Measurements from ENCODE around the gene IL17RA. TPM values are rescaled to one million over a fixed set of nuclear protein-coding genes. Genes with fewer than 3 reads are reported as not detected.

Gene IL17RA
- total and polyA plus RNA-seq, 2 donors (not counting 3 experiments of a cell fraction or from before 2014, with no cell fraction given) = 13.0 to 19.3 TPM

DNA sequence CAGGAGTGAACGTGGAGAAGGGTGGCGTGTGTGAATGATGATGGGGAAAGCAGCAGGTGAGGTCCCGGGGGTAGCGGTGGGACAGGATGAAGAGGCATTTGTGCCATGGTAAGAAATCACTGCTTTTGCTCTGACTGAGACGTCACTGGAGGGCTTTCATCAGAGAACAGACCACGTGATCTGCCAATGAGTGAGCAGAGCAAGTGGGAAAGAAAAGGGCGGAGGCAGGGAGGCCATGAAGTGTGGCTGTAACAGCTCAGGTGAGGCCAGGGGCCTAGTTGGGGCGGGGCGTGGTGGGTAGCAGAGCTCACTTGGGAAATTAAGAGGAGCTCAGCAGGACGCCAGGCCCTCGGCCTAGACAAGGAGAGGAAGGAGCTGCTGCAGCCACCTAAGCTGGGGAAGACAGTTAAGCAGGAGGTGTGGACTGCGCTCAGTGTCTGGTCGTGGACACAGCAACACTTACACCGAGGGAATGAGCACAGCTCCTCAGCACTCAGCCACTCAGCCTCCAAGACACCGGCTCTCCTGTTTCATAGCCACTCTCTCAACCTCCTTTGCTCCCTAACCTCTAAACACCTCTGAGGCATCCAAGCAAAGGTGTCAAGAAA, 50.5 kb downstream of the IL17RA start:
- Histone ChIP-seq H4K20me1 (replicated peaks; ENCODE audit: control insufficient read depth, extremely low read depth, insufficient read depth, low read length) (no peaks in the 10 kb centered on the region), H3K27me3 (ENCODE audit: control insufficient read depth in 2 of 2, insufficient read depth in 2 of 2, low read length in 2 of 2) (no peaks in the 10 kb centered on the region), H3K4me3 (replicated peaks in 1 of 3; ENCODE audit: insufficient read depth in 1 of 3, low read depth in 1 of 3, low read length in 3 of 3) (no peak overlapping the region), H3K9ac (replicated peaks; ENCODE audit: extremely low read depth, insufficient read depth, low read length) (no peak overlapping the region), H2AFZ (ENCODE audit: low read depth, low read length) (no peak overlapping the region), H3K9me1 (replicated peaks; ENCODE audit: control insufficient read depth, extremely low read depth, insufficient read depth, low read length) (no peaks in the 10 kb centered on the region), H3K27ac (ENCODE audit: insufficient read depth, low read depth, low read length) (no peak overlapping the region), H3K79me2 (ENCODE audit: control insufficient read depth, insufficient read depth, low read length) (no peaks in the 10 kb centered on the region), H3K36me3 (ENCODE audit: control insufficient read depth in 2 of 2, extremely low read depth in 1 of 2, insufficient read depth in 2 of 2, low read length in 2 of 2) (peaks cover 0 to 8% of the 10 kb centered on the region in 2 experiments), H3K9me3 (replicated peaks; ENCODE audit: control insufficient read depth, insufficient read depth, low read length) (no peaks in the 10 kb centered on the region), H3K4me1 (ENCODE audit: control insufficient read depth, extremely low read depth, insufficient read depth, low read length) (no peaks in the 10 kb centered on the region), H3K4me2 (ENCODE audit: insufficient read depth, low read length) (no peak overlapping the region)
- no peak for FAIRE-seq
- no TSS peak for BruUV-seq (replicated peaks)
- TF ChIP-seq, protein P1, sequence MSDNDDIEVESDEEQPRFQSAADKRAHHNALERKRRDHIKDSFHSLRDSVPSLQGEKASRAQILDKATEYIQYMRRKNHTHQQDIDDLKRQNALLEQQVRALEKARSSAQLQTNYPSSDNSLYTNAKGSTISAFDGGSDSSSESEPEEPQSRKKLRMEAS (IDR thresholded peaks at IDR 0.05; ENCODE audit: insufficient read depth, insufficient read length) = no peak
- TF ChIP-seq GATA2 (IDR thresholded peaks at IDR 0.05; ENCODE audit: insufficient read depth, insufficient read length, low read depth, low read length) = no peak
- TF ChIP-seq FOS (IDR thresholded peaks at IDR 0.05; ENCODE audit: borderline replicate concordance, insufficient read depth, low read length) = no peak
- intact Hi-C loops (cut with micrococcal nuclease) (no loop called here), dilution Hi-C loops (cut with MboI; ENCODE audit: extremely low pct_ligation_motif_present, low sequenced_read_pairs) (no loop called here)
- no peak for DNase-seq (ENCODE audit: low read depth, low spot score)
- POLR2A ChIA-PET = no interaction called here
- CTCF ChIA-PET = interaction anchor here (1.5 kb wide), 1 partner anchor 36 kb away, joined by 3 read pairs; no protein-coding TSS in a partner anchor

GRCh38 chr22:17137170-17137569, 52.4 kb downstream of the IL17RA start:
- CTCF ChIA-PET = no interaction called here
- dilution Hi-C loops (cut with MboI; ENCODE audit: extremely low pct_ligation_motif_present, low sequenced_read_pairs) = no loop called here
- POLR2A ChIA-PET = no interaction called here

More at GRCh38 chr22:17137170-17137569, 52.4 kb downstream of the IL17RA start:
- Histone ChIP-seq H3K27me3 (ENCODE audit: control insufficient read depth in 2 of 2, insufficient read depth in 2 of 2, low read length in 2 of 2) (no peaks in the 10 kb centered on the region), H3K9ac (replicated peaks; ENCODE audit: extremely low read depth, insufficient read depth, low read length) (no peak overlapping the region), H2AFZ (ENCODE audit: low read depth, low read length) (no peak overlapping the region), H3K9me3 (replicated peaks; ENCODE audit: control insufficient read depth, insufficient read depth, low read length) (no peaks in the 10 kb centered on the region), H3K79me2 (ENCODE audit: control insufficient read depth, insufficient read depth, low read length) (no peaks in the 10 kb centered on the region), H3K4me3 (replicated peaks in 1 of 3; ENCODE audit: insufficient read depth in 1 of 3, low read depth in 1 of 3, low read length in 3 of 3) (no peak overlapping the region), H3K4me1 (ENCODE audit: control insufficient read depth, extremely low read depth, insufficient read depth, low read length) (no peaks in the 10 kb centered on the region), H3K27ac (ENCODE audit: insufficient read depth, low read depth, low read length) (no peak overlapping the region), H3K4me2 (ENCODE audit: insufficient read depth, low read length) (no peak overlapping the region), H4K20me1 (replicated peaks; ENCODE audit: control insufficient read depth, extremely low read depth, insufficient read depth, low read length) (no peaks in the 10 kb centered on the region), H3K9me1 (replicated peaks; ENCODE audit: control insufficient read depth, extremely low read depth, insufficient read depth, low read length) (no peaks in the 10 kb centered on the region), H3K36me3 (ENCODE audit: control insufficient read depth in 2 of 2, extremely low read depth in 1 of 2, insufficient read depth in 2 of 2, low read length in 2 of 2) (peaks cover 0 to 14% of the 10 kb centered on the region in 2 experiments)
- TF ChIP-seq POLR2AphosphoS5 (IDR thresholded peaks at IDR 0.05; ENCODE audit: insufficient read depth, low read depth, low read length) (no peak), GATA2 (IDR thresholded peaks at IDR 0.05; ENCODE audit: insufficient read depth, insufficient read length, low read depth, low read length) (no peak), JUN (IDR thresholded peaks at IDR 0.05; ENCODE audit: borderline replicate concordance, insufficient read depth, insufficient read length, low read depth) (no peak), CTCF (IDR thresholded peaks at IDR 0.05; ENCODE audit: extremely low read depth in 1 of 2, insufficient read depth in 1 of 2, low read depth in 1 of 2, low read length in 2 of 2) (no peak), MYC (IDR thresholded peaks at IDR 0.05; ENCODE audit: low read depth, low read length) (no peak), FOS (IDR thresholded peaks at IDR 0.05; ENCODE audit: borderline replicate concordance, insufficient read depth, low read length) (no peak), EZH2 (IDR thresholded peaks at IDR 0.05; ENCODE audit: borderline replicate concordance, low read depth, low read length, severe bottlenecking) (no peak), POLR2A (IDR thresholded peaks at IDR 0.05; ENCODE audit: low read depth, low read length) (no peak)
- TF ChIP-seq, protein P1 (IDR thresholded peaks at IDR 0.05; ENCODE audit: insufficient read depth, insufficient read length) = no peak
- intact Hi-C loops (cut with micrococcal nuclease) = no loop called here
- no TSS peak for BruUV-seq (replicated peaks)
- DNase-seq (ENCODE audit: low read depth, low spot score) (no peak), FAIRE-seq (no peak)
